Lung microvascular endothelial cell (primary cell): Measurements from ENCODE around the gene MOB2. TPM values are rescaled to one million over a fixed set of nuclear protein-coding genes. Genes with fewer than 3 reads are reported as not detected.

Experiments
- DNase-seq, 2 donors: peaks; one replicate each; pipeline versions ENCODE4 v3.0.0 to v3.0.0-alpha.2; 2010; ENCODE audit warnings: low read depth in 2 of 2
- total RNA-seq: library from RNA; depleted of rRNA; stranded (reverse); fragments of >200 nt; gene quantifications from 2 replicates; pipeline ENCODE4 v1.2.1, GENCODE V29; 2014

Gene MOB2
- total RNA-seq, 1 donor from 2014 or later = 46.0 TPM

DNA sequence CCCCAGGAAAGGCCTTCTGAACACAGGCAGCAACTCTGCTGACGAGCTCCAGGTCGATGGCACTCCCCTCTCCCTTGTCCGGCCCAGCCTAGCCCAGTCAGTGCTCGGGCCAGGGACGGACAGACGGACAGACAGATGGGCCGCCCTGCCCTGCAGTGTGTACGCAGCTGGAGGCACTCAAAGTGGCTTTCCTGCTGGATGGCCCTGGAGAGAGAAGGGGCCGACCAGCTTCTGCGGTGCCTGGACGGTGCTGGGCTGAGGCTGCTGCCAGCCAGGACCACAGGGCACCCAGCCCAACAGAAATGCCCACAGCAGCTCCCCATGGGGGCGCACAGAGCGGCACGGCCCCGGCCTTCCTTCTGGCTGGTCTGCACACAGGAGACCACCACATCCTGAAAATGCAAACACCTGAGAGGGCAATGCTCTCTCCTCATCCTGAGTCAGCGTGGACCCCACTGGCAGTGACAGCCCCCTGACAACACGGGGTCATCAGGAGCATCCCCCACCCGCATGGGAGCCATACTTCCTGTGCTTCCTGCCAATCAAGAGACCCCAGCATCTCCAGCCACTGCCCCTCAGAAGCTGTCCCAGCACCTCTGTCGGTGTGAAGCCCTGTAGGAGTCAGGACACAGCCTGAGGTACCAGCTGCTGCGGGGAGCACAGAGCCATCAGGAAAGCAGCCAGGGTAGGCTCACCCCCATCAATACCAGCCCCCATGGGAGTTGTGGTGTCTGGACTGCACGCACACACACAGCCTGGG is 692 bp upstream of the MOB2 start:
- DNase-seq = no peak

DNA sequence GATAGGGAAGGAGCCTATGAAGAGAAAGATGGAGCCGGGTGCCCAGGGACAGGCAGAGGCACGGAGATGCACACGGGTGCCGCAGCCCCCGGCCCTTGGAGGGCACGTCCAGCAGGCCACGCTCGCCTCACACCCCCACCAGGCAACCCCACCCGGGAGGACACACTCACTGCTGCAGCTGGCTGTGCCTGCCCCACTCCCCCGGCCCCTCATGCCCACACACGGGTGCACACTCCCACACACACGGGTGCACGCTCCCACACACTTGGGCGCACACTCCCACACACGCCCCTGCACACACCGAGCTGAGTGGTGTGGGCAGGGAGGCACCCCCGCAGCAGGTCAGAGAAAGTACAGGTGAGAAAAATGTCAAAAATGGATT is 1.1 kb downstream of the MOB2 start:
- no peak for DNase-seq

- peak in 1 of 2 donors; percentile 27 for DNase-seq
These were observed 1.7 kb downstream of the MOB2 start for GRCh38 chr11:1484695-1485503.

DNA sequence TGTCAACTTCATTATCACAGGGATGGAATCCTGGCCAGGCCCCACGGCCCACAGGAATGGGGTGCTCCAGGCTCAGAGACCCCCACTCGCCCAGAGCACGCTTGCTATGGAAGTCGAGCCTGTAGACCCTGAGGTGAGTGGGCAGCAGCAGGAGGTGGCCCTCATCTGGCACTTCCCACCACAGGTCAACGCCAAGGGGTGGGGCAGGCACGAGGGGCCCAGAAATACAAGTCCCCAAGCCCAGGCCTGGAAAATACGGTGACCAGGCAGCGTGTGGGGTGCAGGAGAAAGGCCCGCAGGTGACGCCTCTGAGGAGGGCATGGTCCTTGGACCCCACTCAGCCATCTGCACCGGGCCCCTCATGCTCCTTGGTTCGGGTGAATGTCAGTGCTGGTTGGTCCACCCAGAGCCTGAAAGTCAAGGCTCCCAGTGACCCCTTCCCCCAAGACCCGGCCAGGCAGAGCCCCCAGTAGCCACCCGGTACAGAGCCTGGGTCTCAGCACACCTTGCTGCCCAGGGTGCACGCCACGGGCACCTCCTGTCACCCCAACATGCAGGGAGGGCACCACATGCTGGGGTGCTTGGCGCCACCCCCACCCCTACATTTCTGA is 2.4 kb downstream of the MOB2 start:
- DNase-seq = no peak

DNA sequence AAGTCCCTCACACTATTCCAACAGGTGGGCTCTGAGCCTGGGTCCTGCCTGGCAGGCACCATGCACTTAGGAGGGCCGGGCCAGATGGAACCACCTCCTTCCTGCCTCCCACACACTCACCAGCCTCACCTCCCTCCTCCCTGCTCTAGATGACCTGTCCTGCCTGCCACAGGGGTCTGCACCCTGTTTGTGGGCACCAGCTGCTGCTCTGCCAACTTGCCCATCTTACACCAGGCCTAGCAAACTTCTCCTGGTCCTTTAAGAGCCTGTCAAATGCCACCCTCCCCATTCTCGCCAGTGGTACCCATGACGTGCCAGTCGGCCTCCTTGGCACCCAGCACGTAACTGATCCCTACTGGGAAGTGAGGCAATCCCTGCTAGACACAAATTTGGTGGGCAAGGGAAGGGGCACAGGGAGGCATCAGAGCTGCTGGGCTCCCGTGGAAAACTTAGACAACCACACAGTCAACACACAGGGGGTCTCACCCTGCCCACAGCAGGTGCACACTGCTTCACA is 3.1 kb downstream of the MOB2 start:
- no peak for DNase-seq

DNA sequence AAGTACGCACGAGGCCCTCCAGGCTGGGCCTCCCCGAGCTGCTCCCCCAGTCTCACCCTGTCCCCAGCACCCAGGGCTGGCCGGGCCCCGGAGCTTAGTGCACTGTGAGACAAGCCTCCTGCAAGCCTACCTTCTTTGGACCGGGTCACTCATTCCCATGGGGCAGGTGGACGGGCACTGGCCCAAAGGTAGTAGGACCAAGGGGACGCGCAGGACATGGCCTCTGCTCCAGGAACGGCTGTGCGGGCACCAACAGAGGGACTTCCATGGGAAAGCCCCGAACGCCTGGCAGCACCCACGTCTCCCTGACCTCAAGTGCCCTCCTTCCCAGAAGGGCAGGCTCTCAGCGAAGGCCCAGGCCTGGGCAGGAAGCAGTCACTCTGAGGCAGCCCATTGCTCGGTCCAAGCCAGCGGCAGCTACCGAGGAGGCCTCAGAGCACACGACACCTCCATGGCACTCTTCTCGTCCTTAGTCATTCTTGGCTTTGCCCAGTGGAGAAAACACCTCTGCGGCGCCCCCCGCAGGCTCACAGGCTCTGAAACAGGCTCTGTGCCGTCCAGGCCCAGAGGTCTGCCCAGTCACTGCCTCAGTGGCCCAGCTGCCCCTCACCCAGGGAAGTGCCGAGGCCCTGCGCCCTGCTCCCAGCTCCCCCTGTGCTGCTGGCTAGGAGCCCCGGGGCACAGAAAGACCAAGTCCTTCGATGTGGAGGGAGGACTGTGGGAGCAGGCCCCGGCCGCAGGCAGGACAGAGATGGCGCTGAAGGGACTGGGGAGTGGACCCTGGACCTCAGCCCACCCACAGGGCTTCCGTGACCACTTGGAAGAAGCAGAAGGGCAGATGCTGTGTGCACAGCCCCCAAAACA is 3.8 kb downstream of the MOB2 start:
- no peak for DNase-seq

GRCh38 chr11:1481861-1482441 is 4.6 kb downstream of the MOB2 start:
- no peak for DNase-seq

GRCh38 chr11:1481483-1481825 is 5.1 kb downstream of the MOB2 start:
- no peak for DNase-seq

DNA sequence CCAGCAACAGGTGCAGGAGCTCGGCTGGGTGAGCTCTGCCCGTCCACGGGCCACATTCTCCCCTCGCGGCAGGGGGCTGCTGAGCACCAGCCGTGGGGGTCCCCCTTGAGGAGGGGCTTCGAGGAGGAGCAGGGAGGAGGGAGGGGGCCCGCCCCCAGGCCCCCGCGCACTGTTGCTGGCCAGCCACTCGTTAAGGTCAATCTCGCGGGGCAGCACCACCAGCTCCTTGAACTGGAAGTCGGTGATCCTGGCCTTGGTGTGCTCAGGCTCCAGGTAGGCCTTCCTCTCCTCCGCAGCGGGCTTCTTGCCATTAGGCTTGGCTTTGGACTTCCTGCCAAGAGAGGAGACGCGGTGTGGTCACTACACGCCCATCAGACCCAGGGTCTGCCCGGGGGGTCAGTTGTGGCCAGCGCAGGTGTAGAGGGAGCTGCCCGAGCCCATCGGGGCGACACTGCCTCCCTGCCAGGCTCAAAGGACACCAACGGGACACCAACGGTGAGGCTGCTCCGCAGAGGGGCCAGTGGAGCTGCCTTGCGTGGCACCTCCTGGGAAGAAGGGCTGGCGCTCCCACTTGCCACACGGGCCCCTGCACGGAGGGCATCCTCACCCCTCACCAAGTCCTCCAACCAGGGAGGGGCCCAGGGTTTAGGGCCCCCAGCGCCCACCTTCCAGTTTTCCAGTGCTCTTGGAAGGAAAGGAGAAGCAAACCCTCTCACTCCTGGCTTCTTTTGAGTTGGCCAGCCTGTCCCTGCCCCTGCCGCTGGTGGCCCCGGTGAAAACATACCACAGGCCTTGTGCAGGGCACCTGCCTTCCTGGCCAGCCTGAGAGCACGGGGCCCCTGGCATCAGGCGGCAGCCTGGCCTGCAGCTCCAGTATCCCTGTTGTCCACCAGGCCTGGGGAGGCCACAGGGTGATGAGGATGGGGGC is 5.8 kb downstream of the MOB2 start:
- DNase-seq = no peak

- no peak for DNase-seq
These were observed 6.4 kb downstream of the MOB2 start for GRCh38 chr11:1480191-1480554.

GRCh38 chr11:1479678-1480118 is 6.9 kb downstream of the MOB2 start:
- DNase-seq = no peak

- DNase-seq = no peak
These were observed 7.4 kb downstream of the MOB2 start for GRCh38 chr11:1479006-1479677.

GRCh38 chr11:1478544-1478943 is 8.0 kb downstream of the MOB2 start:
- no peak for DNase-seq

DNA sequence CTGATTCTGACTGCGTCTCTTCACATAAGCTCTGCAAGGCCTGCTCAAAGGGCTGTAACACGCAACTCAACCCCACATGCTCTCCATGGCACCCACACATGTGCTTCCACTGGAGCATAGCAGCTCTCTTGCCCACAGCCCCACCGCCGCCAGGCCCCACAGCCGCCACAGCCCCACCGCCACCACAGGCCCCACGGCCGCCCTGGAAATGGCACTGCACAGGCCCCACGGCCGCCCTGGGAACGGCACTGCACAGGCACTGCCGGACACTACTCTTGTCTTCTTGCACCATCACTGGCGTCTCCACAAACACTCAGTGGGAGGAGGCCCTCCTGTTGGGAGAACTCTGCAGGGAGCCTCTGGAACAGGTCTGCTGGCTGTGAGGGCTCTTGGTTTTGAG is 8.6 kb downstream of the MOB2 start:
- no peak for DNase-seq

- DNase-seq = no peak
These were observed 9.4 kb downstream of the MOB2 start for GRCh38 chr11:1476940-1477736.

DNA sequence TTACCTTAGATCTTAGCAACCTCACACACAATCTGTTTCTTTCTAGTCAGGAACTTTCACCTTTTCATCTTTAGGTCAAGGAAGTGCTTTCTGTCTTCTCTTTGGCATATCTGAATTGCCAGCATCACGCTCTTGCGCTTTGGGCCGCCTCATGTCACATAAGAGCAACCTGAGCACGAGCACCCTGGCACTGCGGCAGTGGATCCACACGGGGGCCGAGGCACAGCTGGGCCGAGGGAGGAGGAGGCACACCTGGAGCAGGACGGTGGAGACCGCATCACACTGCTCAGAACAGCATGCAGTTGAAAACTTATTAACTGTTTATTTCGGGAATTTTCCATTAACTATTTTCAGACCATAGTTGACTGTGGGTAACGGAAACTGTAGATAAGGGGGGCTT is 10.7 kb downstream of the MOB2 start:
- no peak for DNase-seq

DNA sequence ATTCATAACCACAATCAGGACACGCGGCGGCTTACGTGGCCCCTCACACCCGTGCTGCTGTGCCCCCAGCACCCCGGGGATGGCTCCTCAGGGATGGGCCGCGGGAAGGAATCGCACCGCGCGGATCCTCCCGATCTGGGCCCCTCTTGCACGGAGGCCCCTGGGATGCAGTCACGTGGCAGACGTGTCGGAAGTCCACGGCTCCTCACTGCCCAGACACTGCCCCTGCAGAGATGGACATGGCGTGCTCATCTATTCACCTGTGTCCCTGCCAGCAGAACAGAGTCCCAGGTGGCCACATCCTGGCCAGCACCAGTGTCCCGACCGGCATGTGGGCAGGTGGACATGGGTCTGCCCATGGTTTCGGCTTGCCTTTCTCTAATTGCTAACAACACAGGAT is 12.8 kb downstream of the MOB2 start:
- DNase-seq = no peak

GRCh38 chr11:1473011-1473628 is 13.5 kb downstream of the MOB2 start:
- no peak for DNase-seq
